ENCODE data around the gene CGRRF1. TPM values are rescaled to one million over a fixed set of nuclear protein-coding genes. Genes with fewer than 3 reads are reported as not detected.

Gene CGRRF1
- total and polyA plus RNA-seq, 10 of the 15 experiments (the other 5 are each of a cell fraction or from before 2014, with no cell fraction given), result 5.5 to 47.7 (median 13.5) TPM

- peak overlapping the region; percentile 79 for H3K4me3 ChIP-seq
- no peak overlapping the region for H3K27ac ChIP-seq (ENCODE audit: control insufficient read depth, insufficient read depth)
- CTCF ChIA-PET, result interaction anchor here (0.8 to 7.7 kb wide), 9 partner anchors 15 to 208 kb away, joined by 3 to 160 read pairs (median 7); no protein-coding TSS in a partner anchor
- in situ Hi-C loops (cut with MboI) (loop anchor here (5.0 kb wide), 1 partner anchor 74 kb away; no protein-coding TSS in a partner anchor), intact Hi-C loops (cut with micrococcal nuclease; ENCODE audit: unreplicated experiment) (loop anchor here (2.0 to 5.0 kb wide), 2 partner anchors 55 to 324 kb away; no protein-coding TSS in a partner anchor)
- peaks cover 0 to 3% of the 10 kb centered on the region in 2 experiments; a peak in 1 of 4 replicates for H3K27me3 ChIP-seq (replicated peaks in 1 of 2; ENCODE audit: control insufficient read depth in 2 of 2, insufficient read depth in 2 of 2, low read length in 1 of 2)
- SMC1A ChIA-PET (ENCODE audit: uncharacterized antibody, unreplicated experiment), result interaction anchor here (0.6 to 6.8 kb wide), 8 partner anchors 14 to 205 kb away, joined by 3 to 87 read pairs (median 4); no protein-coding TSS in a partner anchor
- DNase-seq (ENCODE audit: low read depth, low spot score) (no peak), FAIRE-seq (no peak), ATAC-seq (peak; percentile 48)
- H3K9ac ChIP-seq (ENCODE audit: control insufficient read depth, insufficient read depth, low read length), result peak overlapping the region; percentile 51; the same call in 1 of the 2 replicates
- peak overlapping the region; percentile 98 for H3K4me2 ChIP-seq (ENCODE audit: control insufficient read depth, insufficient read depth)
- peak overlapping the region; percentile 74 for H2AFZ ChIP-seq (ENCODE audit: control insufficient read depth, low read depth, low read length)
- WGBS (ENCODE audit: insufficient coverage, insufficient replicate concordance, low lambda C conversion rate, missing lambda C conversion rate), result 6% methylated on average over 36 of the region's 70 CpGs
- RAD21 ChIA-PET (ENCODE audit: unreplicated experiment), result interaction anchor here (0.6 to 7.2 kb wide), 8 partner anchors 55 to 239 kb away, joined by 3 to 130 read pairs (median 4); no protein-coding TSS in a partner anchor
- no TSS peak for BruUV-seq (replicated peaks)
- no peaks in the 10 kb centered on the region for H3K36me3 ChIP-seq (ENCODE audit: control insufficient read depth in 2 of 2, insufficient read depth in 2 of 2, low read length in 1 of 2)
- no peaks in the 10 kb centered on the region for H3K79me2 ChIP-seq (ENCODE audit: control insufficient read depth, insufficient read depth, low read length)
- POLR2A ChIA-PET, result interaction anchor here (0.5 to 1.1 kb wide), 6 partner anchors 16 to 541 kb away, joined by 3 to 5 read pairs (median 4); no protein-coding TSS in a partner anchor
- H3K9me3 ChIP-seq (replicated peaks; ENCODE audit: control insufficient read depth, insufficient read depth, low read length), result peaks cover 2% of the 10 kb centered on the region; the same call in 2 of the 3 replicates
- no peaks in the 10 kb centered on the region for H4K20me1 ChIP-seq (ENCODE audit: control insufficient read depth, insufficient read depth)
- H3K4me1 ChIP-seq (ENCODE audit: control insufficient read depth, insufficient read depth, low read length), result peaks cover 12% of the 10 kb centered on the region; the same call in 1 of the 2 replicates
- TF ChIP-seq STAT1 (conservative IDR thresholded peaks at IDR 0.05) (no peak), POLR2A (IDR thresholded peaks at IDR 0.05; ENCODE audit: low read depth, low read length) (peak; percentile 40; the same call in 1 of the 2 replicates), CHD4 (IDR thresholded peaks at IDR 0.05) (no peak), RELB (IDR thresholded peaks at IDR 0.05; ENCODE audit: low read depth) (0 out of 2 replicates have a peak, but pooled peaks have one; percentile 5), ZNF217 (IDR thresholded peaks at IDR 0.05) (no peak), SUZ12 (IDR thresholded peaks at IDR 0.05; ENCODE audit: unreplicated experiment) (no peak), ZNF384 (IDR thresholded peaks at IDR 0.05; ENCODE audit: borderline replicate concordance, low read depth, low read length) (peak; percentile 58; the same call in 1 of the 2 replicates), PML (IDR thresholded peaks at IDR 0.05; ENCODE audit: low read length) (no peak), ZNF592 (IDR thresholded peaks at IDR 0.05) (no peak), SMAD5 (IDR thresholded peaks at IDR 0.05; ENCODE audit: low read depth) (no peak), PRDM15 (CRISPR knock-in tag; IDR thresholded peaks at IDR 0.05) (no peak), BCL11A (IDR thresholded peaks at IDR 0.05; ENCODE audit: low read depth, low read length) (0 out of 2 replicates have a peak, but pooled peaks have one; percentile 11), SIN3A (IDR thresholded peaks at IDR 0.05; ENCODE audit: low read depth, low read length) (no peak)
Measured at GRCh38 chr14:54567639-54568561, 58.2 kb downstream of the CGRRF1 start.

Data from GM12878 (cell line).